Neural cell (in vitro differentiated cells): ENCODE data around the gene ZSCAN5A. TPM values are rescaled to one million over a fixed set of nuclear protein-coding genes. Genes with fewer than 3 reads are reported as not detected.

ENCODE experiments used
- H2AFZ ChIP-seq: fragments of 200-600, 300-800 bp; sonication (generic), shearing (Covaris generic); 2 replicates; pipeline ENCODE4 v1.6.0; 2014; ENCODE audit warnings: low read depth, mild to moderate bottlenecking, antibody characterized with exemption, low read length, moderate library complexity
- H3F3A ChIP-seq: fragments of 200-600 bp; shearing (Covaris generic); 2 replicates; pipeline ENCODE4 v1.6.1; 2016; ENCODE audit warnings: mild to moderate bottlenecking, moderate library complexity, mixed read lengths, antibody characterized with exemption, low read length; ENCODE audit not compliant: insufficient read depth, poor library complexity, severe bottlenecking
- H3K27ac ChIP-seq: fragments of 200-600, 300-800 bp; sonication (generic), shearing (Covaris generic); 2 replicates; pipeline ENCODE4 v1.5.1; 2014; ENCODE audit warnings: mild to moderate bottlenecking, low read length, moderate library complexity
- H3K27me3 ChIP-seq: fragments of 300-800, 200-600 bp; sonication (generic), shearing (Covaris generic); 2 replicates; pipeline ENCODE4 v1.6.0; 2014; ENCODE audit warnings: mild to moderate bottlenecking, low read depth, low read length, moderate library complexity; ENCODE audit not compliant: insufficient read depth
- H3K36me3 ChIP-seq: fragments of 300-800, 200-600 bp; sonication (generic), shearing (Covaris generic); 2 replicates; pipeline ENCODE4 v1.5.1; 2014; ENCODE audit warnings: mild to moderate bottlenecking, antibody characterized with exemption, low read length, moderate library complexity; ENCODE audit not compliant: insufficient read depth
- H3K4me2 ChIP-seq: fragments of 300-800, 200-600 bp; sonication (generic), shearing (Covaris generic); 2 replicates; pipeline ENCODE4 v1.6.0; 2014; ENCODE audit warnings: mild to moderate bottlenecking, low read length
- H3K4me3 ChIP-seq: fragments of 300-800, 200-600 bp; sonication (generic), shearing (Covaris generic); 2 replicates; pipeline ENCODE4 v1.5.1; 2014; ENCODE audit warnings: mild to moderate bottlenecking, low read length, moderate library complexity
- H3K79me2 ChIP-seq: fragments of 200-600 bp; shearing (Covaris generic); replicated peaks from 2 replicates; pipeline ENCODE4 v1.6.0; 2014; ENCODE audit warnings: mild to moderate bottlenecking, low read length, moderate library complexity; ENCODE audit not compliant: insufficient read depth
- H3K9ac ChIP-seq: fragments of 300-800, 200-600 bp; sonication (generic), shearing (Covaris generic); 2 replicates; pipeline ENCODE4 v1.6.1; 2016; ENCODE audit warnings: mild to moderate bottlenecking, low read length, mixed read lengths
- H3K9me2 ChIP-seq: fragments of 200-600 bp; shearing (Covaris generic); 2 replicates; pipeline ENCODE4 v1.6.1; 2016; ENCODE audit warnings: mild to moderate bottlenecking, low read length, mixed read lengths; ENCODE audit not compliant: insufficient read depth
- H3K9me3 ChIP-seq: fragments of 200-600, 300-800 bp; sonication (generic), shearing (Covaris generic); 2 replicates; pipeline ENCODE4 v1.6.1; 2016; ENCODE audit warnings: mild to moderate bottlenecking, mixed run types, low read length, moderate library complexity, mixed read lengths
- H4K20me1 ChIP-seq: fragments of 200-600 bp; shearing (Covaris generic); 2 replicates; pipeline ENCODE4 v1.6.1; 2016; ENCODE audit warnings: mild to moderate bottlenecking, mixed run types; ENCODE audit not compliant: insufficient read depth
- EP300 ChIP-seq: fragments of 450-650 bp; conservative IDR thresholded peaks from 2 replicates; pipeline ENCODE4 v1.6.1; 2014; ENCODE audit warnings: antibody characterized with exemption, mild to moderate bottlenecking, moderate library complexity; ENCODE audit not compliant: poor library complexity, severe bottlenecking
- EZH2 ChIP-seq: fragments of 200-600, 300-800 bp; shearing (Covaris generic), sonication (generic); IDR thresholded peaks from 2 replicates; pipeline ENCODE4 v1.6.1; 2014; ENCODE audit warnings: antibody characterized with exemption, low read length, borderline replicate concordance, mild to moderate bottlenecking; ENCODE audit not compliant: insufficient read depth, poor library complexity, severe bottlenecking
- MXI1 ChIP-seq: fragments of 450-650 bp; conservative IDR thresholded peaks from 2 replicates; pipeline ENCODE4 v1.6.1; 2014; ENCODE audit warnings: antibody characterized with exemption, mild to moderate bottlenecking; ENCODE audit not compliant: poor library complexity, severe bottlenecking
- POLR2AphosphoS5 ChIP-seq: IDR thresholded peaks from 2 replicates; pipeline ENCODE4 v1.6.1; 2012
- RAD21 ChIP-seq: fragments of 450-650 bp; conservative IDR thresholded peaks from 2 replicates; pipeline ENCODE4 v1.6.1; 2014; ENCODE audit warnings: antibody characterized with exemption, mild to moderate bottlenecking, moderate library complexity
- REST ChIP-seq: IDR thresholded peaks from 2 replicates; pipeline ENCODE4 v1.6.1; 2012; ENCODE audit warnings: borderline replicate concordance
- SMC3 ChIP-seq: fragments of 450-650 bp; conservative IDR thresholded peaks from 2 replicates; pipeline ENCODE4 v1.6.1; 2014; ENCODE audit warnings: antibody characterized with exemption, mild to moderate bottlenecking, moderate library complexity; ENCODE audit not compliant: poor library complexity
- TAF1 ChIP-seq: IDR thresholded peaks from 2 replicates; pipeline ENCODE4 v1.6.1; 2012; ENCODE audit warnings: low read depth
- polyA plus RNA-seq: library from polyadenylated mRNA; depleted of rRNA; stranded (reverse); fragments of >200 nt; gene quantifications from 2 replicates; pipeline ENCODE4 v1.2.3, GENCODE V29; 2014
- TF ChIP-seq, protein P1 (sequence below): fragments of 450-650 bp; IDR thresholded peaks from 2 replicates; pipeline ENCODE4 v1.5.1; 2014; ENCODE audit warnings: antibody characterized with exemption, mild to moderate bottlenecking, moderate library complexity; ENCODE audit not compliant: poor library complexity, severe bottlenecking

Gene ZSCAN5A
- polyA plus RNA-seq, 1 donor from 2014 or later: 9.2 TPM

DNA sequence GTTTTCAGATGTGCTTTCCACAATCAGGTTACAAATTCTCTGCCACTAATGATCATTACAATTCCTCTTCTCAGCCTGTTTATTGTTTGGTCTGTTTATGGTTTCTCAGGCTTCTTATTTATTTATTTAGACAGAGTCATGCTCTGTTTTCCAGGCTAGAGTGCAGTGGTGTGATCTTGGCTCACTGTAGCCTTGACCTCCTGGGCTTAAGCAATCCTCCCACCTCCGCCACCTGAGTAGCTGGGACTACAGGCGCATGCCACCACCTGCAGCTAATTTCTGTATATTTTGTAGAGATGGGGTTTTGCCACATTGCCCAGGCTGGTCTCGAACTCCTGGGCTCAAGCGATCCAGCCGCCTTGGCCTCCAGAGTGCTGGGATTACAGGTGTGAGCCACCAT lies 2.1 kb upstream of the ZSCAN5A start:
- TF ChIP-seq TAF1 (no peak), EP300 (no peak), REST (no peak), SMC3 (no peak), EZH2 (no peak), RAD21 (no peak), POLR2AphosphoS5 (no peak), MXI1 (no peak)
- TF ChIP-seq, protein P1, sequence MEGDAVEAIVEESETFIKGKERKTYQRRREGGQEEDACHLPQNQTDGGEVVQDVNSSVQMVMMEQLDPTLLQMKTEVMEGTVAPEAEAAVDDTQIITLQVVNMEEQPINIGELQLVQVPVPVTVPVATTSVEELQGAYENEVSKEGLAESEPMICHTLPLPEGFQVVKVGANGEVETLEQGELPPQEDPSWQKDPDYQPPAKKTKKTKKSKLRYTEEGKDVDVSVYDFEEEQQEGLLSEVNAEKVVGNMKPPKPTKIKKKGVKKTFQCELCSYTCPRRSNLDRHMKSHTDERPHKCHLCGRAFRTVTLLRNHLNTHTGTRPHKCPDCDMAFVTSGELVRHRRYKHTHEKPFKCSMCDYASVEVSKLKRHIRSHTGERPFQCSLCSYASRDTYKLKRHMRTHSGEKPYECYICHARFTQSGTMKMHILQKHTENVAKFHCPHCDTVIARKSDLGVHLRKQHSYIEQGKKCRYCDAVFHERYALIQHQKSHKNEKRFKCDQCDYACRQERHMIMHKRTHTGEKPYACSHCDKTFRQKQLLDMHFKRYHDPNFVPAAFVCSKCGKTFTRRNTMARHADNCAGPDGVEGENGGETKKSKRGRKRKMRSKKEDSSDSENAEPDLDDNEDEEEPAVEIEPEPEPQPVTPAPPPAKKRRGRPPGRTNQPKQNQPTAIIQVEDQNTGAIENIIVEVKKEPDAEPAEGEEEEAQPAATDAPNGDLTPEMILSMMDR: no peak
- H3K27ac ChIP-seq: no peak overlapping the region
- H3K36me3 ChIP-seq: no peaks in the 10 kb centered on the region
- H4K20me1 ChIP-seq: no peaks in the 10 kb centered on the region
- no peaks in the 10 kb centered on the region for H3K27me3 ChIP-seq
- H3K9me2 ChIP-seq: no peaks in the 10 kb centered on the region
- no peak overlapping the region for H3K4me2 ChIP-seq
- H3F3A ChIP-seq: peaks cover 3% of the 10 kb centered on the region
- H3K79me2 ChIP-seq: no peaks in the 10 kb centered on the region
- H3K9me3 ChIP-seq: no peaks in the 10 kb centered on the region
- H3K9ac ChIP-seq: no peak overlapping the region
- H2AFZ ChIP-seq: no peak overlapping the region
- H3K4me3 ChIP-seq: no peak overlapping the region

DNA sequence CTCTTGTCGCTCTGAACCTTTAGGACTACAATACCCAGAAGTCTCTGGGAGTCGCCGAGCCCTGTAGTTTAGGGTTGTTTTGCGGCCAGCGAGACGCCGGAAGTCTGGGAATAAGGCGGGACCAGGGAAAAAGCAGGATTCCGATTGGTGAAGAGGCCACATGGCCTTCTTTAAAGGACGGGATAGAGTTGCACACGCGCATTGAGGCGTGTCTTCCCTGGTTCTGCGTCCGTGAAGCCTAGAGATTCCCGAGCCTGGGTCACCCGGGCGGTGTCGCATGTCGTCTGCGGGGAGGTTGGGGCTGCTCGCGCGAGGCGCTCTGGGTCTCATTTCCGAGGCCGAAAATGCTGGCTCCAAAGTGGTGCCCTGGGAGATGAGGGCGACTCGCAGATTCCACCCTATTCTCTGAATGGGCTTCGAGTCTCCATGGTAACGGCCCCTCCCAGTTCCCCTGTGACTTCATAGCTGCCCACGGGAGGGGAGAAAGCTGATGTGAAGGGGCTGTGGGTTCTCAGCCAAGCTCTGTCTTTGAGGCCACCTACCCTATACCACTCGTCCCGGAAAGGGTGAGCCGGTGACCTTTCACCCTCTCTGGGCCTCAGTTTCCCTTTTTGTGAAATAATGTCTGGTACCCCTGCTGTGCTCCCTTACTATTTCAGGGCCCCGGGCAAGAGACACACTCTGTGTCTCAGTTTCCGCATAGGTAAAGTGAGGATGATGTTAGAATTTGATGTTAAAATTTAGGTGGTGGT lies 614 bp upstream of the ZSCAN5A start:
- H3K27ac ChIP-seq: peak overlapping the region; percentile 97
- TF ChIP-seq TAF1 (peak; percentile 29), RAD21 (peak; percentile 33), EP300 (no peak), MXI1 (peak; percentile 80), POLR2AphosphoS5 (peak; percentile 96), SMC3 (peak; percentile 47), REST (no peak), EZH2 (no peak)
- TF ChIP-seq, protein P1: peak; percentile 5
- H3K9me2 ChIP-seq: no peaks in the 10 kb centered on the region
- no peaks in the 10 kb centered on the region for H3K9me3 ChIP-seq
- peaks cover 3% of the 10 kb centered on the region for H3F3A ChIP-seq
- peak overlapping the region; percentile 81 for H2AFZ ChIP-seq
- peak overlapping the region; percentile 84 for H3K9ac ChIP-seq
- H3K27me3 ChIP-seq: no peaks in the 10 kb centered on the region
- H3K79me2 ChIP-seq: peaks cover 5% of the 10 kb centered on the region
- peak overlapping the region; percentile 72 for H3K4me3 ChIP-seq
- H3K4me2 ChIP-seq: peak overlapping the region; percentile 91
- H4K20me1 ChIP-seq: no peaks in the 10 kb centered on the region
- H3K36me3 ChIP-seq: no peaks in the 10 kb centered on the region
